Pancreas (tissue), 10 donors: ENCODE results near the gene MICAL3. TPM values are rescaled to one million over a fixed set of nuclear protein-coding genes. Genes with fewer than 3 reads are reported as not detected.
A peak's percentile ranks its signal among the peaks of the same experiment; 100 is the strongest.

Experiments
- ATAC-seq, 4 donors: fragments of 200-7000 bp; cut with Tn5 transposase; one replicate each; pipeline versions ENCODE4 v1.8.0 to v1.9.1; 2020; ENCODE audit warnings: mild to moderate bottlenecking in 4 of 4, moderate library complexity in 4 of 4
- DNase-seq, 6 donors: peaks; one replicate each; pipeline ENCODE4 v3.0.0-alpha.2; 2020
- FAIRE-seq: peaks from 2 replicates; lab custom pipeline; 2012; peaks lifted over from hg19 to GRCh38; lab: Jason Lieb, UNC
- H3K27ac ChIP-seq, 4 donors: fragments of 200-600 bp; sonication (generic); 1 replicate in 3 of 4; 2 replicates in 1 of 4; pipeline versions ENCODE4 v1.5.0 to v1.8.0; 2020
- H3K27me3 ChIP-seq, 4 donors: fragments of 200-600 bp; one replicate each; pipeline ENCODE4 v1.8.0; 2021
- H3K36me3 ChIP-seq, 3 donors: fragments of 200-600 bp; sonication (generic) in 1 of 3; one replicate each; pipeline versions ENCODE4 v1.5.0 to v1.8.0; 2020 to 2021
- H3K4me1 ChIP-seq, 3 donors: fragments of 200-600 bp; one replicate each; pipeline ENCODE4 v1.8.0; 2021
- H3K4me3 ChIP-seq, 4 donors: fragments of 200-600 bp; sonication (generic) in 2 of 4; one replicate each; pipeline versions ENCODE4 v1.5.0 to v1.8.0; 2020 to 2021
- H3K9me3 ChIP-seq, 4 donors: fragments of 200-600 bp; one replicate each; pipeline ENCODE4 v1.8.0; 2021
- WGBS, 2 donors: extraction: QIAGEN DNeasy Blood & Tissue Kit; methylation state at CpG; one replicate each; pipeline ENCODE4 v1.1.7; 2013; 5-methylcytosine and 5-hydroxymethylcytosine counted together
- intact Hi-C, 3 donors: fragments of 100-400 bp; cut with DNase I; formaldehyde crosslinking; loops; one replicate each; pipeline versions ENCODE4 v1.11.1 to v1.14.2; 2022
- polyA plus RNA-seq, 2 donors: library from polyadenylated mRNA; stranded (reverse); fragments of 200-250 nt; gene quantifications; one replicate each; pipeline ENCODE4 v1.2.3, GENCODE V29; 2013
- total RNA-seq, 6 donors: library from RNA; stranded (reverse); fragmentation: NEBNext Ultra II Directional in 4 of 6; extraction: Animal tissue kit (Norgen Biotek cat#: 25700) in 4 of 6; gene quantifications; one replicate each; pipeline versions ENCODE4 v1.2.1 to v1.2.4, GENCODE V29; 2021 to 2023
- TF ChIP-seq, protein P1 (sequence below), 4 donors: fragments of 200-600 bp; sonication (generic) in 3 of 4; IDR thresholded peaks; one replicate each; pipeline versions ENCODE4 v1.5.0 to v1.8.0; 2021; ENCODE audit warnings: antibody characterized with exemption in 4 of 4
- donor health status: healthy with polysubstance abuse.
- donor health status: DM: no; HTN: no; CAD: no; lungs with moderate emphysema.
- donor health status: DM: no; HTN: no; CAD: no.
- donor health status: control.
- donor health status: control.
- donor health status: Bipolar disorder and iron deficiency.
- donor health status: DM: yes; HTN: yes; CAD: no.
- donor health status: DM: no; HTN: no; CAD: no.
- donor health status: DM: no; HTN: no; CAD: no.
- donor health status: DM: yes; HTN: yes; CAD: no.

MICAL3 gene
- total and polyA plus RNA-seq, 8 donors = 5.9 to 56.8 (median 25.5) TPM

- Histone ChIP-seq H3K36me3 (peaks cover 0 to 29% (median 0%) of the 10 kb centered on the region in 3 donors), H3K4me1 (no peaks in the 10 kb centered on the region), H3K9me3 (no peaks in the 10 kb centered on the region), H3K4me3 (no peak overlapping the region), H3K27me3 (no peaks in the 10 kb centered on the region), H3K27ac (no peak overlapping the region)
- DNase-seq = peak in 1 of 6 donors; percentile 59
- 90 to 92% methylated on average over 25 of the region's 25 CpGs for WGBS, 2 donors
- no peak for FAIRE-seq
- TF ChIP-seq, protein P1, sequence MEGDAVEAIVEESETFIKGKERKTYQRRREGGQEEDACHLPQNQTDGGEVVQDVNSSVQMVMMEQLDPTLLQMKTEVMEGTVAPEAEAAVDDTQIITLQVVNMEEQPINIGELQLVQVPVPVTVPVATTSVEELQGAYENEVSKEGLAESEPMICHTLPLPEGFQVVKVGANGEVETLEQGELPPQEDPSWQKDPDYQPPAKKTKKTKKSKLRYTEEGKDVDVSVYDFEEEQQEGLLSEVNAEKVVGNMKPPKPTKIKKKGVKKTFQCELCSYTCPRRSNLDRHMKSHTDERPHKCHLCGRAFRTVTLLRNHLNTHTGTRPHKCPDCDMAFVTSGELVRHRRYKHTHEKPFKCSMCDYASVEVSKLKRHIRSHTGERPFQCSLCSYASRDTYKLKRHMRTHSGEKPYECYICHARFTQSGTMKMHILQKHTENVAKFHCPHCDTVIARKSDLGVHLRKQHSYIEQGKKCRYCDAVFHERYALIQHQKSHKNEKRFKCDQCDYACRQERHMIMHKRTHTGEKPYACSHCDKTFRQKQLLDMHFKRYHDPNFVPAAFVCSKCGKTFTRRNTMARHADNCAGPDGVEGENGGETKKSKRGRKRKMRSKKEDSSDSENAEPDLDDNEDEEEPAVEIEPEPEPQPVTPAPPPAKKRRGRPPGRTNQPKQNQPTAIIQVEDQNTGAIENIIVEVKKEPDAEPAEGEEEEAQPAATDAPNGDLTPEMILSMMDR (IDR thresholded peaks at IDR 0.05) = no peak
- ATAC-seq = no peak
- intact Hi-C loops = no loop called here
Measured at GRCh38 chr22:17808693-17809403, 215.5 kb downstream of the MICAL3 start.

GRCh38 chr22:17807578-17808410, 216.6 kb downstream of the MICAL3 start:
- DNase-seq = peak in 1 of 6 donors; percentile 53
- no peak for ATAC-seq
- TF ChIP-seq, protein P1 (IDR thresholded peaks at IDR 0.05) = no peak
- Histone ChIP-seq H3K27me3 (no peaks in the 10 kb centered on the region), H3K9me3 (no peaks in the 10 kb centered on the region), H3K36me3 (peaks cover 0 to 29% (median 0%) of the 10 kb centered on the region in 3 donors), H3K4me1 (no peaks in the 10 kb centered on the region), H3K27ac (no peak overlapping the region), H3K4me3 (no peak overlapping the region)
- no peak for FAIRE-seq
- intact Hi-C loops = no loop called here
- 92% methylated on average over 18 of the region's 18 CpGs for WGBS, 2 donors

GRCh38 chr22:17807086-17807485, 217.3 kb downstream of the MICAL3 start:
- WGBS, 2 donors = 93 to 96% methylated on average over 10 of the region's 10 CpGs
- intact Hi-C loops = no loop called here
- Histone ChIP-seq H3K4me3 (no peak overlapping the region), H3K27ac (no peak overlapping the region), H3K9me3 (no peaks in the 10 kb centered on the region), H3K4me1 (no peaks in the 10 kb centered on the region), H3K27me3 (no peaks in the 10 kb centered on the region), H3K36me3 (peaks cover 0 to 28% (median 0%) of the 10 kb centered on the region in 3 donors)
- FAIRE-seq (no peak), ATAC-seq (peak in 1 of 4 donors; percentile 12), DNase-seq (no peak)
- TF ChIP-seq, protein P1 (IDR thresholded peaks at IDR 0.05) = no peak

GRCh38 chr22:17806437-17806836, 217.9 kb downstream of the MICAL3 start:
- intact Hi-C loops = no loop called here
- H3K27me3 ChIP-seq = no peaks in the 10 kb centered on the region
- TF ChIP-seq, protein P1 (IDR thresholded peaks at IDR 0.05) = no peak
- peak in 3 of 4 donors; percentile 69 to 81 (median 72) for ATAC-seq
- H3K9me3 ChIP-seq = no peaks in the 10 kb centered on the region
- no peaks in the 10 kb centered on the region for H3K4me1 ChIP-seq
- no peak overlapping the region for H3K27ac ChIP-seq
- H3K36me3 ChIP-seq = peaks cover 0 to 22% (median 0%) of the 10 kb centered on the region in 3 donors
- no peak overlapping the region for H3K4me3 ChIP-seq
- no peak for FAIRE-seq
- 21 to 33% methylated on average over 2 of the region's 2 CpGs for WGBS, 2 donors
- peak in 2 of 6 donors; percentile 33 to 34 for DNase-seq
